Naive B cell (primary cell): ENCODE data around the gene GNG4. TPM values are rescaled to one million over a fixed set of nuclear protein-coding genes. Genes with fewer than 3 reads are reported as not detected.
"Not testable (repeated sequence)": the region's sequence is repeated elsewhere in the genome, so short reads cannot be mapped to it uniquely, and the experiment has no call there.

Experiments used
- ATAC-seq, 2 donors: fragments of 150-1000 bp; cut with Tn5 transposase; 2 replicates each; pipeline ENCODE4 v1.10.0; 2021; ENCODE audit warnings: low read depth in 2 of 2, mild to moderate bottlenecking in 2 of 2, moderate library complexity in 2 of 2
- DNase-seq: peaks from one replicate; pipeline ENCODE4 v3.0.0; 2022
- H3K27ac Mint-ChIP-seq, 6 donors: one replicate each; pipeline ENCODE4 v1.8.0; 2020 to 2022; ENCODE audit warnings: mild to moderate bottlenecking in 6 of 6, mixed read lengths in 6 of 6, moderate library complexity in 5 of 6, inconsistent platforms in 2 of 6
- H3K27me3 Mint-ChIP-seq, 3 donors: one replicate each; pipeline ENCODE4 v1.8.0; 2021 to 2022; ENCODE audit warnings: mixed read lengths in 3 of 3, mild to moderate bottlenecking in 1 of 3
- H3K36me3 Mint-ChIP-seq, 2 donors: one replicate each; pipeline ENCODE4 v1.8.0; 2020 to 2022; ENCODE audit warnings: mixed read lengths in 2 of 2, inconsistent platforms in 1 of 2, mild to moderate bottlenecking in 1 of 2
- H3K4me1 Mint-ChIP-seq, 3 donors: one replicate each; pipeline ENCODE4 v1.8.0; 2020 to 2022; ENCODE audit warnings: mixed read lengths in 3 of 3, inconsistent platforms in 1 of 3, mild to moderate bottlenecking in 1 of 3, moderate library complexity in 1 of 3
- H3K4me3 Mint-ChIP-seq, 8 donors: one replicate each; pipeline ENCODE4 v1.8.0; 2020 to 2022; ENCODE audit warnings: mild to moderate bottlenecking in 8 of 8, mixed read lengths in 8 of 8, moderate library complexity in 8 of 8, inconsistent platforms in 2 of 8
- H3K9me3 Mint-ChIP-seq, 7 donors: one replicate each; pipeline ENCODE4 v1.8.0; 2020 to 2022; ENCODE audit warnings: mixed read lengths in 7 of 7, mild to moderate bottlenecking in 5 of 7, inconsistent platforms in 2 of 7, moderate library complexity in 1 of 7
- polyA plus RNA-seq, 6 donors: library from polyadenylated mRNA; unstranded; fragments of 300-500 nt; fragmentation: Illumina TruSeq; gene quantifications; one replicate each; pipeline ENCODE4 v1.2.3, GENCODE V29; 2021; ENCODE audit warnings: low read depth in 6 of 6

GNG4 gene
- polyA plus RNA-seq, 6 donors from 2014 or later: not detected

- ATAC-seq (no peak), DNase-seq (no peak)
- Mint-ChIP-seq H3K27ac (peak overlapping the region in 1 of 6 donors; percentile 44), H3K9me3 (no peaks in the 10 kb centered on the region), H3K27me3 (peaks cover 13 to 57% (median 23%) of the 10 kb centered on the region in 3 donors), H3K4me3 (peak overlapping the region in 1 of 8 donors; percentile 9), H3K36me3 (no peaks in the 10 kb centered on the region), H3K4me1 (peaks cover 6 to 14% (median 11%) of the 10 kb centered on the region in 3 donors)
Observed at GRCh38 chr1:235631816-235632215, 17.8 kb downstream of the GNG4 start.

GRCh38 chr1:235628316-235629005, 21.1 kb downstream of the GNG4 start:
- ATAC-seq: no peak
- H3K9me3 Mint-ChIP-seq: no peaks in the 10 kb centered on the region
- no peaks in the 10 kb centered on the region for H3K36me3 Mint-ChIP-seq
- H3K27me3 Mint-ChIP-seq: peaks cover 20 to 64% (median 42%) of the 10 kb centered on the region in 3 donors
- no peak overlapping the region for H3K4me3 Mint-ChIP-seq
- no peak overlapping the region for H3K27ac Mint-ChIP-seq
- no peak for DNase-seq
- H3K4me1 Mint-ChIP-seq: peaks cover 6 to 11% (median 11%) of the 10 kb centered on the region in 3 donors

- H3K4me3 Mint-ChIP-seq: no peak overlapping the region
- H3K27ac Mint-ChIP-seq: no peak overlapping the region
- peaks cover 16 to 47% (median 40%) of the 10 kb centered on the region in 3 donors for H3K27me3 Mint-ChIP-seq
- H3K9me3 Mint-ChIP-seq: no peaks in the 10 kb centered on the region
- ATAC-seq (no peak), DNase-seq (no peak)
- no peaks in the 10 kb centered on the region for H3K4me1 Mint-ChIP-seq
- H3K36me3 Mint-ChIP-seq: no peaks in the 10 kb centered on the region
Observed at GRCh38 chr1:235625831-235626230, 23.8 kb downstream of the GNG4 start.

- ATAC-seq (no peak), DNase-seq (no peak)
- no peak overlapping the region for H3K4me3 Mint-ChIP-seq
Observed at GRCh38 chr1:235625340-235625739, 24.2 kb downstream of the GNG4 start.

GRCh38 chr1:235624721-235625333, 24.8 kb downstream of the GNG4 start:
- no peak overlapping the region for H3K4me3 Mint-ChIP-seq
- DNase-seq (no peak), ATAC-seq (no peak)
- no peaks in the 10 kb centered on the region for H3K36me3 Mint-ChIP-seq
- no peaks in the 10 kb centered on the region for H3K9me3 Mint-ChIP-seq
- no peak overlapping the region for H3K27ac Mint-ChIP-seq
- H3K4me1 Mint-ChIP-seq: no peaks in the 10 kb centered on the region
- peaks cover 16 to 38% (median 34%) of the 10 kb centered on the region in 3 donors for H3K27me3 Mint-ChIP-seq

More at GRCh38 chr1:235625340-235625739, 24.2 kb downstream of the GNG4 start:
- Mint-ChIP-seq H3K9me3 (no peaks in the 10 kb centered on the region), H3K36me3 (no peaks in the 10 kb centered on the region), H3K27me3 (peaks cover 16 to 43% (median 37%) of the 10 kb centered on the region in 3 donors), H3K27ac (no peak overlapping the region), H3K4me1 (no peaks in the 10 kb centered on the region)

GRCh38 chr1:235622936-235623779, 26.4 kb downstream of the GNG4 start:
- ATAC-seq (no peak), DNase-seq (no peak)
- Mint-ChIP-seq H3K27ac (no peak overlapping the region), H3K9me3 (no peaks in the 10 kb centered on the region), H3K36me3 (no peaks in the 10 kb centered on the region), H3K4me3 (no peak overlapping the region), H3K4me1 (no peaks in the 10 kb centered on the region), H3K27me3 (peaks cover 16 to 36% (median 25%) of the 10 kb centered on the region in 3 donors)

GRCh38 chr1:235619149-235619548, 30.4 kb downstream of the GNG4 start:
- H3K9me3 Mint-ChIP-seq, ATAC-seq, H3K27ac Mint-ChIP-seq, DNase-seq, H3K4me3 Mint-ChIP-seq, H3K4me1 Mint-ChIP-seq, H3K36me3 Mint-ChIP-seq: not testable (repeated sequence)
- H3K27me3 Mint-ChIP-seq: peaks cover 8 to 29% (median 27%) of the 10 kb centered on the region in 3 donors

GRCh38 chr1:235617808-235618207, 31.8 kb downstream of the GNG4 start:
- H3K36me3 Mint-ChIP-seq: no peaks in the 10 kb centered on the region
- ATAC-seq: no peak
- no peaks in the 10 kb centered on the region for H3K4me1 Mint-ChIP-seq
- H3K4me3 Mint-ChIP-seq: no peak overlapping the region
- peak overlapping the region in 1 of 6 donors; percentile 64 for H3K27ac Mint-ChIP-seq
- no peak for DNase-seq
- no peaks in the 10 kb centered on the region for H3K9me3 Mint-ChIP-seq
- H3K27me3 Mint-ChIP-seq: peaks cover 8 to 16% (median 16%) of the 10 kb centered on the region in 3 donors

- H3K4me3 Mint-ChIP-seq: peak overlapping the region in 1 of 8 donors; percentile 5
- H3K27ac Mint-ChIP-seq: no peak overlapping the region
- ATAC-seq (no peak), DNase-seq (no peak)
- H3K9me3 Mint-ChIP-seq: no peaks in the 10 kb centered on the region
- no peaks in the 10 kb centered on the region for H3K4me1 Mint-ChIP-seq
- H3K36me3 Mint-ChIP-seq: no peaks in the 10 kb centered on the region
- peaks cover 6 to 16% (median 16%) of the 10 kb centered on the region in 3 donors for H3K27me3 Mint-ChIP-seq
Observed at GRCh38 chr1:235617140-235617539, 32.4 kb downstream of the GNG4 start.

- Mint-ChIP-seq H3K27me3 (peaks cover 4 to 16% (median 16%) of the 10 kb centered on the region in 3 donors), H3K4me1 (no peaks in the 10 kb centered on the region), H3K27ac (peak overlapping the region in 1 of 6 donors; percentile 56), H3K36me3 (no peaks in the 10 kb centered on the region), H3K9me3 (no peaks in the 10 kb centered on the region), H3K4me3 (no peak overlapping the region)
- DNase-seq: no peak
- no peak for ATAC-seq
Observed at GRCh38 chr1:235614442-235614954, 35.1 kb downstream of the GNG4 start.

- Mint-ChIP-seq H3K9me3 (no peaks in the 10 kb centered on the region), H3K36me3 (no peaks in the 10 kb centered on the region), H3K4me3 (no peak overlapping the region), H3K27me3 (peaks cover 4 to 16% (median 16%) of the 10 kb centered on the region in 3 donors), H3K4me1 (no peaks in the 10 kb centered on the region), H3K27ac (no peak overlapping the region)
- ATAC-seq (no peak), DNase-seq (no peak)
Observed at GRCh38 chr1:235613602-235614001, 36.0 kb downstream of the GNG4 start.

- Mint-ChIP-seq H3K9me3 (no peaks in the 10 kb centered on the region), H3K4me1 (no peaks in the 10 kb centered on the region), H3K4me3 (no peak overlapping the region), H3K36me3 (no peaks in the 10 kb centered on the region), H3K27me3 (peaks cover 4 to 16% (median 16%) of the 10 kb centered on the region in 3 donors), H3K27ac (no peak overlapping the region)
- no peak for DNase-seq
- ATAC-seq: no peak
Observed at GRCh38 chr1:235612761-235613160, 36.8 kb downstream of the GNG4 start.

GRCh38 chr1:235610157-235610556, 39.4 kb downstream of the GNG4 start:
- DNase-seq (no peak), ATAC-seq (no peak)
- no peak overlapping the region for H3K4me3 Mint-ChIP-seq
- H3K9me3 Mint-ChIP-seq: peaks cover 0 to 2% (median 0%) of the 10 kb centered on the region in 7 donors
- no peaks in the 10 kb centered on the region for H3K36me3 Mint-ChIP-seq
- peaks cover 3 to 20% (median 19%) of the 10 kb centered on the region in 3 donors for H3K27me3 Mint-ChIP-seq
- no peaks in the 10 kb centered on the region for H3K4me1 Mint-ChIP-seq
- H3K27ac Mint-ChIP-seq: peak overlapping the region in 1 of 6 donors; percentile 1
